ENCODE data around the gene NEXN. TPM values are rescaled to one million over a fixed set of nuclear protein-coding genes. Genes with fewer than 3 reads are reported as not detected.

The NEXN gene
- total RNA-seq, 3 donors from 2014 or later: 12.8 to 18.4 (median 17.3) TPM

- Histone ChIP-seq H3K9me3 (no peaks in the 10 kb centered on the region), H3K4me3 (no peak overlapping the region), H3K27me3 (no peaks in the 10 kb centered on the region), H3K4me1 (no peaks in the 10 kb centered on the region), H3K36me3 (peaks cover 7% of the 10 kb centered on the region), H3K27ac (no peak overlapping the region)
- intact Hi-C loops (cut with DNase I; ENCODE audit: low total_unique reads): no loop called here
- TF ChIP-seq CTCF (IDR thresholded peaks at IDR 0.05) (no peak), POLR2A (IDR thresholded peaks at IDR 0.05) (no peak), POLR2AphosphoS5 (IDR thresholded peaks at IDR 0.05) (no peak)
- no peak for DNase-seq (ENCODE audit: low spot score in 2 of 2)
These were observed 62.4 kb downstream of the NEXN start for GRCh38 chr1:77950873-77951272.

- Histone ChIP-seq H3K4me1 (no peaks in the 10 kb centered on the region), H3K27ac (no peak overlapping the region), H3K36me3 (peaks cover 5% of the 10 kb centered on the region), H3K9me3 (no peaks in the 10 kb centered on the region), H3K27me3 (no peaks in the 10 kb centered on the region), H3K4me3 (no peak overlapping the region)
- no peak for DNase-seq (ENCODE audit: low spot score in 2 of 2)
- intact Hi-C loops (cut with DNase I; ENCODE audit: low total_unique reads): no loop called here
- TF ChIP-seq POLR2AphosphoS5 (IDR thresholded peaks at IDR 0.05): no peak
- no peak for TF ChIP-seq CTCF (IDR thresholded peaks at IDR 0.05)
- TF ChIP-seq POLR2A (IDR thresholded peaks at IDR 0.05): no peak
These were observed 62.9 kb downstream of the NEXN start for GRCh38 chr1:77951328-77951727.

GRCh38 chr1:77953907-77954306, 65.5 kb downstream of the NEXN start:
- DNase-seq (ENCODE audit: low spot score in 2 of 2): no peak
- H3K4me1 ChIP-seq: no peaks in the 10 kb centered on the region
- no peak overlapping the region for H3K27ac ChIP-seq
- H3K27me3 ChIP-seq: no peaks in the 10 kb centered on the region
- H3K9me3 ChIP-seq: no peaks in the 10 kb centered on the region
- intact Hi-C loops (cut with DNase I; ENCODE audit: low total_unique reads): no loop called here
- no peaks in the 10 kb centered on the region for H3K36me3 ChIP-seq
- TF ChIP-seq POLR2A (IDR thresholded peaks at IDR 0.05) (no peak), CTCF (IDR thresholded peaks at IDR 0.05) (no peak), POLR2AphosphoS5 (IDR thresholded peaks at IDR 0.05) (no peak)
- H3K4me3 ChIP-seq: no peak overlapping the region

GRCh38 chr1:77954521-77954920, 66.1 kb downstream of the NEXN start:
- Histone ChIP-seq H3K9me3 (no peaks in the 10 kb centered on the region), H3K4me1 (no peaks in the 10 kb centered on the region), H3K27ac (no peak overlapping the region), H3K4me3 (no peak overlapping the region), H3K36me3 (no peaks in the 10 kb centered on the region), H3K27me3 (no peaks in the 10 kb centered on the region)
- DNase-seq (ENCODE audit: low spot score in 2 of 2): no peak
- intact Hi-C loops (cut with DNase I; ENCODE audit: low total_unique reads): no loop called here
- TF ChIP-seq POLR2AphosphoS5 (IDR thresholded peaks at IDR 0.05) (no peak), CTCF (IDR thresholded peaks at IDR 0.05) (no peak), POLR2A (IDR thresholded peaks at IDR 0.05) (no peak)

- Histone ChIP-seq H3K4me1 (no peaks in the 10 kb centered on the region), H3K4me3 (no peak overlapping the region), H3K9me3 (no peaks in the 10 kb centered on the region), H3K36me3 (peaks cover 8% of the 10 kb centered on the region), H3K27ac (no peak overlapping the region), H3K27me3 (no peaks in the 10 kb centered on the region)
- no peak for TF ChIP-seq POLR2AphosphoS5 (IDR thresholded peaks at IDR 0.05)
- TF ChIP-seq POLR2A (IDR thresholded peaks at IDR 0.05): no peak
- no peak for TF ChIP-seq CTCF (IDR thresholded peaks at IDR 0.05)
- intact Hi-C loops (cut with DNase I; ENCODE audit: low total_unique reads): no loop called here
- DNase-seq (ENCODE audit: low spot score in 2 of 2): no peak
These were observed 67.3 kb downstream of the NEXN start for GRCh38 chr1:77955709-77956108.

Measured in breast epithelium (tissue), 4 donors.